HepG2 (cell line): ENCODE data around the gene MPP3. TPM values are rescaled to one million over a fixed set of nuclear protein-coding genes. Genes with fewer than 3 reads are reported as not detected.
A peak's percentile ranks its signal among the peaks of the same experiment; 100 is the strongest.

Source experiments
- CREB3 ChIP-seq: sonication (generic); formaldehyde crosslinking; IDR thresholded peaks from 2 replicates; pipeline ENCODE4 v1.5.0; 2020; ENCODE audit warnings: missing genetic modification reagents
- HOXD1 ChIP-seq: sonication (generic); formaldehyde crosslinking; IDR thresholded peaks from 2 replicates; pipeline ENCODE4 v1.5.0; 2020; ENCODE audit warnings: missing genetic modification reagents
- KAT2B ChIP-seq: fragments of 150-350 bp; IDR thresholded peaks from 2 replicates; pipeline ENCODE4 v1.6.1; 2014; ENCODE audit warnings: low read depth, low read length, borderline replicate concordance
- U2AF1 ChIP-seq: fragments of 200-400 bp; formaldehyde crosslinking; optimal IDR thresholded peaks from 2 replicates; pipeline ENCODE3; 2017; ENCODE audit warnings: mild to moderate bottlenecking, low read depth, low read length
- ZBTB49 ChIP-seq: sonication (generic); formaldehyde crosslinking; IDR thresholded peaks from 2 replicates; pipeline ENCODE4 v1.4.0; 2020; ENCODE audit warnings: missing genetic modification reagents, borderline replicate concordance
- ZNF574 ChIP-seq: sonication (generic); formaldehyde crosslinking; IDR thresholded peaks from 2 replicates; pipeline ENCODE4 v1.4.0; 2020; ENCODE audit warnings: missing genetic modification reagents
- ZNF781 ChIP-seq: sonication (generic); formaldehyde crosslinking; IDR thresholded peaks from 2 replicates; pipeline ENCODE4 v1.5.1; 2020; ENCODE audit warnings: borderline replicate concordance, mild to moderate bottlenecking, missing genetic modification reagents; ENCODE audit errors: not compliant biosample characterization
- polyA plus RNA-seq, 8 experiments: library from polyadenylated mRNA; depleted of rRNA in 3 of 8; stranded (reverse) in 7 of 8; unstranded in 1 of 8; fragments of >200 nt; fragmentation: Illumina TruSeq in 4 of 8; extraction: Trizol in 4 of 8; gene quantifications; 2 replicates each; pipeline versions ENCODE4 v1.2.1 to v1.2.3, GENCODE V29; 2011 to 2016; ENCODE audit warnings: low read depth in 4 of 8, missing spikeins in 1 of 8, mixed read lengths in 1 of 8; ENCODE audit not compliant: insufficient read depth in 1 of 8
- total RNA-seq, 5 experiments: library from RNA; depleted of rRNA; stranded (reverse); fragments of >200 nt; fragmentation: Illumina TruSeq; extraction: Trizol; gene quantifications; 2 replicates each; pipeline ENCODE4 v1.2.3, GENCODE V29; 2016; ENCODE audit warnings: low read depth in 1 of 5
- TF ChIP-seq, protein P1 (sequence below): sonication (generic); formaldehyde crosslinking; IDR thresholded peaks from 2 replicates; pipeline ENCODE4 v1.4.0; 2020; ENCODE audit warnings: mild to moderate bottlenecking, low read depth, missing genetic modification reagents
- TF ChIP-seq, protein P2 (sequence below), 2 experiments: sonication (generic) in 1 of 2; formaldehyde crosslinking in 1 of 2; IDR thresholded peaks; 2 replicates each; pipeline versions ENCODE4 v1.4.0 to v1.6.1; 2018 to 2020; ENCODE audit warnings: missing genetic modification reagents in 2 of 2, borderline replicate concordance in 1 of 2, low read depth in 1 of 2, mild to moderate bottlenecking in 1 of 2, missing biosample characterization in 1 of 2
- TF ChIP-seq, protein P3 (sequence below): sonication (generic); formaldehyde crosslinking; IDR thresholded peaks from 2 replicates; pipeline ENCODE4 v1.5.1; 2020; ENCODE audit warnings: mild to moderate bottlenecking, missing genetic modification reagents, moderate library complexity
- TF ChIP-seq, protein P4 (sequence below): IDR thresholded peaks from 2 replicates; pipeline ENCODE4 v1.6.1; 2016; ENCODE audit warnings: low read depth, borderline replicate concordance

The MPP3 gene
- total and polyA plus RNA-seq, 2 of the 13 experiments (the other 11 are each of a cell fraction or from before 2014, with no cell fraction given): 0.91 to 1.8 TPM

- TF ChIP-seq, protein P1, sequence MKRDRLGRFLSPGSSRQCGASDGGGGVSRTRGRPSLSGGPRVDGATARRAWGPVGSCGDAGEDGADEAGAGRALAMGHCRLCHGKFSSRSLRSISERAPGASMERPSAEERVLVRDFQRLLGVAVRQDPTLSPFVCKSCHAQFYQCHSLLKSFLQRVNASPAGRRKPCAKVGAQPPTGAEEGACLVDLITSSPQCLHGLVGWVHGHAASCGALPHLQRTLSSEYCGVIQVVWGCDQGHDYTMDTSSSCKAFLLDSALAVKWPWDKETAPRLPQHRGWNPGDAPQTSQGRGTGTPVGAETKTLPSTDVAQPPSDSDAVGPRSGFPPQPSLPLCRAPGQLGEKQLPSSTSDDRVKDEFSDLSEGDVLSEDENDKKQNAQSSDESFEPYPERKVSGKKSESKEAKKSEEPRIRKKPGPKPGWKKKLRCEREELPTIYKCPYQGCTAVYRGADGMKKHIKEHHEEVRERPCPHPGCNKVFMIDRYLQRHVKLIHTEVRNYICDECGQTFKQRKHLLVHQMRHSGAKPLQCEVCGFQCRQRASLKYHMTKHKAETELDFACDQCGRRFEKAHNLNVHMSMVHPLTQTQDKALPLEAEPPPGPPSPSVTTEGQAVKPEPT: no peak
- TF ChIP-seq ZNF574 (CRISPR knock-in tag) (peak; percentile 19; the same call in 1 of the 2 replicates), CREB3 (no peak), ZNF781 (peak; percentile 55), HOXD1 (CRISPR knock-in tag) (no peak), U2AF1 (no peak), ZBTB49 (CRISPR knock-in tag) (peak; percentile 40; the same call in 1 of the 2 replicates), KAT2B (no peak)
- TF ChIP-seq, protein P2, sequence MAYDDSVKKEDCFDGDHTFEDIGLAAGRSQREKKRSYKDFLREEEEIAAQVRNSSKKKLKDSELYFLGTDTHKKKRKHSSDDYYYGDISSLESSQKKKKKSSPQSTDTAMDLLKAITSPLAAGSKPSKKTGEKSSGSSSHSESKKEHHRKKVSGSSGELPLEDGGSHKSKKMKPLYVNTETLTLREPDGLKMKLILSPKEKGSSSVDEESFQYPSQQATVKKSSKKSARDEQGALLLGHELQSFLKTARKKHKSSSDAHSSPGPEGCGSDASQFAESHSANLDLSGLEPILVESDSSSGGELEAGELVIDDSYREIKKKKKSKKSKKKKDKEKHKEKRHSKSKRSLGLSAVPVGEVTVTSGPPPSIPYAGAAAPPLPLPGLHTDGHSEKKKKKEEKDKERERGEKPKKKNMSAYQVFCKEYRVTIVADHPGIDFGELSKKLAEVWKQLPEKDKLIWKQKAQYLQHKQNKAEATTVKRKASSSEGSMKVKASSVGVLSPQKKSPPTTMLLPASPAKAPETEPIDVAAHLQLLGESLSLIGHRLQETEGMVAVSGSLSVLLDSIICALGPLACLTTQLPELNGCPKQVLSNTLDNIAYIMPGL (CRISPR knock-in tag; IDR thresholded peaks at IDR 0.05; ENCODE audit: borderline replicate concordance in 1 of 2, low read depth in 1 of 2): peak; percentile 44 to 84
- TF ChIP-seq, protein P3, sequence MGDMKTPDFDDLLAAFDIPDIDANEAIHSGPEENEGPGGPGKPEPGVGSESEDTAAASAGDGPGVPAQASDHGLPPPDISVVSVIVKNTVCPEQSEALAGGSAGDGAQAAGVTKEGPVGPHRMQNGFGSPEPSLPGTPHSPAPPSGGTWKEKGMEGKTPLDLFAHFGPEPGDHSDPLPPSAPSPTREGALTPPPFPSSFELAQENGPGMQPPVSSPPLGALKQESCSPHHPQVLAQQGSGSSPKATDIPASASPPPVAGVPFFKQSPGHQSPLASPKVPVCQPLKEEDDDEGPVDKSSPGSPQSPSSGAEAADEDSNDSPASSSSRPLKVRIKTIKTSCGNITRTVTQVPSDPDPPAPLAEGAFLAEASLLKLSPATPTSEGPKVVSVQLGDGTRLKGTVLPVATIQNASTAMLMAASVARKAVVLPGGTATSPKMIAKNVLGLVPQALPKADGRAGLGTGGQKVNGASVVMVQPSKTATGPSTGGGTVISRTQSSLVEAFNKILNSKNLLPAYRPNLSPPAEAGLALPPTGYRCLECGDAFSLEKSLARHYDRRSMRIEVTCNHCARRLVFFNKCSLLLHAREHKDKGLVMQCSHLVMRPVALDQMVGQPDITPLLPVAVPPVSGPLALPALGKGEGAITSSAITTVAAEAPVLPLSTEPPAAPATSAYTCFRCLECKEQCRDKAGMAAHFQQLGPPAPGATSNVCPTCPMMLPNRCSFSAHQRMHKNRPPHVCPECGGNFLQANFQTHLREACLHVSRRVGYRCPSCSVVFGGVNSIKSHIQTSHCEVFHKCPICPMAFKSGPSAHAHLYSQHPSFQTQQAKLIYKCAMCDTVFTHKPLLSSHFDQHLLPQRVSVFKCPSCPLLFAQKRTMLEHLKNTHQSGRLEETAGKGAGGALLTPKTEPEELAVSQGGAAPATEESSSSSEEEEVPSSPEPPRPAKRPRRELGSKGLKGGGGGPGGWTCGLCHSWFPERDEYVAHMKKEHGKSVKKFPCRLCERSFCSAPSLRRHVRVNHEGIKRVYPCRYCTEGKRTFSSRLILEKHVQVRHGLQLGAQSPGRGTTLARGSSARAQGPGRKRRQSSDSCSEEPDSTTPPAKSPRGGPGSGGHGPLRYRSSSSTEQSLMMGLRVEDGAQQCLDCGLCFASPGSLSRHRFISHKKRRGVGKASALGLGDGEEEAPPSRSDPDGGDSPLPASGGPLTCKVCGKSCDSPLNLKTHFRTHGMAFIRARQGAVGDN (CRISPR knock-in tag): peak; percentile 65
- TF ChIP-seq, protein P4, sequence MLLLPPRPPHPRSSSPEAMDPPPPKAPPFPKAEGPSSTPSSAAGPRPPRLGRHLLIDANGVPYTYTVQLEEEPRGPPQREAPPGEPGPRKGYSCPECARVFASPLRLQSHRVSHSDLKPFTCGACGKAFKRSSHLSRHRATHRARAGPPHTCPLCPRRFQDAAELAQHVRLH (CRISPR knock-in tag): peak; percentile 50; the same call in 1 of the 2 replicates
These were observed 13.3 kb upstream of the MPP3 start (continued) for GRCh38 chr17:43846221-43846712.
